Measurements from ENCODE around the gene NLRC5.

GRCh38 chr16:56967733-56968132 lies 21.6 kb upstream of the NLRC5 start:
- TF ChIP-seq CTCF (IDR thresholded peaks at IDR 0.05) (no peak), POLR2A (IDR thresholded peaks at IDR 0.05; ENCODE audit: low read depth) (no peak), POLR2AphosphoS5 (IDR thresholded peaks at IDR 0.05) (no peak)

All from esophagus muscularis mucosa (tissue), 3 donors.